Measurements from ENCODE around the gene ZNF281.
"Not testable (repeated sequence)": the region's sequence is repeated elsewhere in the genome, so short reads cannot be mapped to it uniquely, and the experiment has no call there.

Gene ZNF281

GRCh38 chr1:200409761-200410565 is at the start of gene ZNF281:
TSS of gene ZNF281 (minus strand) at chr1:200410036. CDS start at chr1:200409705, 331 bp downstream.
- DNase-seq, result peak; percentile 99

- no peak for DNase-seq
Measured at GRCh38 chr1:200458780-200459179, 48.9 kb upstream of the ZNF281 start.

GRCh38 chr1:200457810-200458209 is 48.0 kb upstream of the ZNF281 start:
- no peak for DNase-seq

GRCh38 chr1:200454425-200454824 is 44.6 kb upstream of the ZNF281 start:
- DNase-seq, result no peak

GRCh38 chr1:200453553-200453905 is 43.7 kb upstream of the ZNF281 start:
- DNase-seq, result no peak

GRCh38 chr1:200452850-200453552 is 43.2 kb upstream of the ZNF281 start:
- DNase-seq, result no peak

GRCh38 chr1:200448034-200448762 is 38.4 kb upstream of the ZNF281 start:
- DNase-seq, result no peak

- DNase-seq, result no peak
Measured at GRCh38 chr1:200445213-200445612, 35.4 kb upstream of the ZNF281 start.

GRCh38 chr1:200444478-200444877 is 34.6 kb upstream of the ZNF281 start:
- DNase-seq, result no peak

GRCh38 chr1:200443860-200444259 is 34.0 kb upstream of the ZNF281 start:
- DNase-seq, result no peak

- no peak for DNase-seq
Measured at GRCh38 chr1:200442537-200443156, 32.8 kb upstream of the ZNF281 start.

GRCh38 chr1:200442023-200442422 is 32.2 kb upstream of the ZNF281 start:
- no peak for DNase-seq

GRCh38 chr1:200438911-200439310 is 29.1 kb upstream of the ZNF281 start:
- DNase-seq, result no peak

- not testable (repeated sequence) for DNase-seq
Measured at GRCh38 chr1:200438413-200438812, 28.6 kb upstream of the ZNF281 start.

GRCh38 chr1:200437556-200438203 is 27.8 kb upstream of the ZNF281 start:
- no peak for DNase-seq

- no peak for DNase-seq
Measured at GRCh38 chr1:200437088-200437487, 27.3 kb upstream of the ZNF281 start.

- DNase-seq, result no peak
Measured at GRCh38 chr1:200436436-200436835, 26.6 kb upstream of the ZNF281 start.

GRCh38 chr1:200435200-200435780 is 25.5 kb upstream of the ZNF281 start:
- DNase-seq, result no peak

- DNase-seq, result no peak
Measured at GRCh38 chr1:200433586-200433985, 23.8 kb upstream of the ZNF281 start.

- DNase-seq, result no peak
Measured at GRCh38 chr1:200432586-200432985, 22.8 kb upstream of the ZNF281 start.

GRCh38 chr1:200429221-200429751 is 19.4 kb upstream of the ZNF281 start:
- DNase-seq, result no peak

Data from islet precursor cell (in vitro differentiated cells).